H9 (cell line): ENCODE measurements around the gene METTL26. TPM values are rescaled to one million over a fixed set of nuclear protein-coding genes. Genes with fewer than 3 reads are reported as not detected.

Experiments
- DNase-seq: peaks from one replicate; pipeline ENCODE4 v3.0.0-alpha.2; 2017
- H2AFZ ChIP-seq: one replicate; pipeline ENCODE4 v1.6.1; 2013; ENCODE audit warnings: mild to moderate bottlenecking, low read length, control low read depth, moderate library complexity
- H2AK5ac ChIP-seq: 2 replicates; pipeline ENCODE4 v1.6.1; 2013; ENCODE audit warnings: low read length, control low read depth, mixed read lengths; ENCODE audit not compliant: insufficient read length
- H2BK120ac ChIP-seq: one replicate; pipeline ENCODE4 v1.6.1; 2013; ENCODE audit warnings: low read depth, mild to moderate bottlenecking, low read length, control low read depth, inconsistent platforms; ENCODE audit not compliant: poor library complexity, severe bottlenecking
- H2BK12ac ChIP-seq: 2 replicates; pipeline ENCODE4 v1.6.1; 2013; ENCODE audit warnings: low read length, control low read depth, mixed read lengths, low read depth; ENCODE audit not compliant: insufficient read length
- H2BK15ac ChIP-seq: 2 replicates; pipeline ENCODE4 v1.6.1; 2013; ENCODE audit warnings: low read depth, low read length, control low read depth
- H2BK20ac ChIP-seq: one replicate; pipeline ENCODE4 v1.6.1; 2013; ENCODE audit warnings: low read depth, mild to moderate bottlenecking, low read length, control low read depth, inconsistent platforms; ENCODE audit not compliant: poor library complexity, severe bottlenecking
- H2BK5ac ChIP-seq: 2 replicates; pipeline ENCODE4 v1.6.1; 2013; ENCODE audit warnings: low read length, control low read depth, mixed read lengths; ENCODE audit not compliant: insufficient read length
- H3K14ac ChIP-seq: 2 replicates; pipeline ENCODE4 v1.6.1; 2013; ENCODE audit warnings: low read length, control low read depth; ENCODE audit not compliant: insufficient read depth
- H3K18ac ChIP-seq: 2 replicates; pipeline ENCODE4 v1.6.1; 2013; ENCODE audit warnings: low read depth, mild to moderate bottlenecking, mixed read lengths, low read length, control low read depth; ENCODE audit not compliant: insufficient read length
- H3K23ac ChIP-seq: 2 replicates; pipeline ENCODE4 v1.6.1; 2013; ENCODE audit warnings: low read length, control low read depth, mixed read lengths, low read depth; ENCODE audit not compliant: insufficient read length
- H3K23me2 ChIP-seq: 2 replicates; pipeline ENCODE4 v1.6.1; 2013; ENCODE audit warnings: low read depth, mild to moderate bottlenecking, mixed read lengths, low read length, control low read depth; ENCODE audit not compliant: insufficient read length, poor library complexity, severe bottlenecking
- H3K27ac ChIP-seq: 2 replicates; pipeline ENCODE4 v1.5.1; 2013; ENCODE audit warnings: low read length, control low read depth, mixed read lengths, low read depth; ENCODE audit not compliant: insufficient read length
- H3K27me3 ChIP-seq: 2 replicates; pipeline ENCODE4 v1.6.1; 2013; ENCODE audit warnings: low read length, control low read depth, inconsistent platforms; ENCODE audit not compliant: insufficient read depth
- H3K4ac ChIP-seq: 2 replicates; pipeline ENCODE4 v1.6.1; 2013; ENCODE audit warnings: low read depth, mild to moderate bottlenecking, control low read depth, inconsistent platforms, low read length, moderate library complexity
- H3K4me1 ChIP-seq: 2 replicates; pipeline ENCODE4 v1.6.1; 2013; ENCODE audit warnings: low read length, control low read depth, inconsistent platforms; ENCODE audit not compliant: insufficient read depth
- H3K4me2 ChIP-seq: 2 replicates; pipeline ENCODE4 v1.6.1; 2013; ENCODE audit warnings: low read length, control low read depth, mixed read lengths; ENCODE audit not compliant: insufficient read length, insufficient read depth
- H3K56ac ChIP-seq: 2 replicates; pipeline ENCODE4 v1.6.1; 2013; ENCODE audit warnings: low read depth, mild to moderate bottlenecking, mixed read lengths, low read length, control low read depth; ENCODE audit not compliant: insufficient read length
- H3K79me1 ChIP-seq: 2 replicates; pipeline ENCODE4 v1.6.1; 2013; ENCODE audit warnings: low read depth, mild to moderate bottlenecking, moderate library complexity, low read length, control low read depth, inconsistent platforms; ENCODE audit not compliant: insufficient read depth, poor library complexity, severe bottlenecking
- H3K79me2 ChIP-seq: 2 replicates; pipeline ENCODE4 v1.6.1; 2013; ENCODE audit warnings: low read length, control low read depth, inconsistent platforms; ENCODE audit not compliant: insufficient read depth
- H3K9ac ChIP-seq: 2 replicates; pipeline ENCODE4 v1.6.1; 2013; ENCODE audit warnings: low read length, control low read depth, mixed read lengths; ENCODE audit not compliant: insufficient read length; ENCODE audit errors: extremely low read depth
- H3K9me3 ChIP-seq: one replicate; pipeline ENCODE4 v1.6.1; 2013; ENCODE audit warnings: low read depth, low read length, inconsistent platforms; ENCODE audit not compliant: control insufficient read depth
- H3T11ph ChIP-seq: one replicate; pipeline ENCODE4 v1.6.1; 2013; ENCODE audit warnings: mild to moderate bottlenecking, low read length, control low read depth, inconsistent platforms
- H4K20me1 ChIP-seq: one replicate; pipeline ENCODE4 v1.6.1; 2013; ENCODE audit not compliant: control insufficient read depth, insufficient read length, insufficient read depth
- H4K5ac ChIP-seq: 2 replicates; pipeline ENCODE4 v1.6.1; 2013; ENCODE audit warnings: low read depth, mild to moderate bottlenecking, mixed read lengths, low read length, control low read depth; ENCODE audit not compliant: insufficient read length
- H4K8ac ChIP-seq: replicated peaks from 2 replicates; pipeline ENCODE4 v1.6.1; 2013; ENCODE audit warnings: low read length, control low read depth, mixed read lengths, low read depth; ENCODE audit not compliant: insufficient read length
- H4K91ac ChIP-seq: 2 replicates; pipeline ENCODE4 v1.6.1; 2013; ENCODE audit warnings: low read depth, mild to moderate bottlenecking, moderate library complexity, mixed read lengths, low read length, control low read depth; ENCODE audit not compliant: insufficient read length
- H3K27ac Mint-ChIP-seq, 3 experiments: 2 replicates in 2 of 3; 3 replicates in 1 of 3; pipeline ENCODE4 v1.8.0; 2020 to 2021; ENCODE audit warnings: mixed read lengths in 3 of 3, mild to moderate bottlenecking in 1 of 3, moderate library complexity in 1 of 3
- H3K27me3 Mint-ChIP-seq: 2 replicates; pipeline ENCODE4 v1.8.0; 2021; ENCODE audit warnings: low read depth, mild to moderate bottlenecking, moderate library complexity, mixed read lengths
- H3K36me3 Mint-ChIP-seq, 3 experiments: 2 replicates in 2 of 3; 3 replicates in 1 of 3; pipeline ENCODE4 v1.8.0; 2020 to 2021; ENCODE audit warnings: low read depth in 3 of 3, mixed read lengths in 3 of 3; ENCODE audit not compliant: insufficient read depth in 1 of 3
- H3K4me1 Mint-ChIP-seq, 2 experiments: 2 replicates each; pipeline ENCODE4 v1.8.0; 2020; ENCODE audit warnings: mixed read lengths in 2 of 2
- H3K4me3 Mint-ChIP-seq, 2 experiments: 2 replicates in 1 of 2; 3 replicates in 1 of 2; pipeline ENCODE4 v1.8.0; 2020 to 2021; ENCODE audit warnings: mild to moderate bottlenecking in 2 of 2, mixed read lengths in 2 of 2, moderate library complexity in 1 of 2
- H3K9me3 Mint-ChIP-seq, 2 experiments: 2 replicates in 1 of 2; 3 replicates in 1 of 2; pipeline ENCODE4 v1.8.0; 2020; ENCODE audit warnings: mild to moderate bottlenecking in 2 of 2, mixed read lengths in 2 of 2, moderate library complexity in 1 of 2
- CTCF ChIP-seq: fragments of 200-600 bp; sonication (generic); conservative IDR thresholded peaks from 3 replicates; pipeline ENCODE4 v1.8.0; 2021; ENCODE audit warnings: antibody characterized with exemption, mild to moderate bottlenecking
- WGBS: extraction: QIAGEN DNeasy Blood & Tissue Kit; methylation state at CpG from one replicate; pipeline ENCODE4 v1.1.7; 2013; ENCODE audit warnings: missing lambda C conversion rate, low lambda C conversion rate, mixed read lengths; ENCODE audit not compliant: insufficient read length; ENCODE audit errors: extremely low coverage; 5-methylcytosine and 5-hydroxymethylcytosine counted together
- total RNA-seq: library from RNA; stranded (reverse); gene quantifications from 2 replicates; pipeline ENCODE4 v1.2.1, GENCODE V29; 2021

The METTL26 gene
- total RNA-seq, 1 experiment from 2014 or later = 108 TPM

- DNase-seq = no peak
- no CpG with 5 or more reads among the region's 13 CpGs for WGBS
- Histone ChIP-seq H2BK15ac (no peak overlapping the region), H3K4me2 (no peak overlapping the region), H4K20me1 (no peaks in the 10 kb centered on the region), H3K79me1 (no peaks in the 10 kb centered on the region), H2AK5ac (no peak overlapping the region), H3K23me2 (no peaks in the 10 kb centered on the region), H2BK12ac (no peak overlapping the region), H2BK5ac (no peak overlapping the region), H4K8ac (no peak overlapping the region), H2AFZ (no peak overlapping the region), H3K79me2 (no peaks in the 10 kb centered on the region; the same call in 1 of the 2 replicates), H3T11ph (no peak overlapping the region), H3K23ac (no peak overlapping the region), H3K18ac (no peak overlapping the region), H4K5ac (no peak overlapping the region), H3K9me3 (no peaks in the 10 kb centered on the region), H3K27ac (no peak overlapping the region), H2BK120ac (no peak overlapping the region), H2BK20ac (no peak overlapping the region), H3K56ac (no peak overlapping the region), H3K14ac (no peak overlapping the region), H3K27me3 (no peaks in the 10 kb centered on the region), H3K9ac (no peak overlapping the region), H4K91ac (no peak overlapping the region), H3K4ac (no peak overlapping the region), H3K4me1 (no peaks in the 10 kb centered on the region)
- H3K27me3 Mint-ChIP-seq = no peaks in the 10 kb centered on the region
- no peaks in the 10 kb centered on the region for H3K9me3 Mint-ChIP-seq
- TF ChIP-seq CTCF = no peak
- H3K36me3 Mint-ChIP-seq = peaks cover 8 to 28% (median 26%) of the 10 kb centered on the region in 3 experiments; a peak in 6 of 7 replicates
- no peak overlapping the region for H3K27ac Mint-ChIP-seq
- H3K4me1 Mint-ChIP-seq = peaks cover 2% of the 10 kb centered on the region in 2 experiments; a peak in 3 of 4 replicates
- H3K4me3 Mint-ChIP-seq = no peak overlapping the region
Measured at GRCh38 chr16:666572-666971, 30.5 kb upstream of the METTL26 start.
